HFFc6 (cell line): Measurements from ENCODE around the gene CCNT2. TPM values are rescaled to one million over a fixed set of nuclear protein-coding genes. Genes with fewer than 3 reads are reported as not detected.
"Not testable (repeated sequence)": the region's sequence is repeated elsewhere in the genome, so short reads cannot be mapped to it uniquely, and the experiment has no call there.

Experiments
- DNase-seq: peaks from one replicate; pipeline ENCODE4 v3.0.0-alpha.2; 2018
- H3K27ac Mint-ChIP-seq: 2 replicates; pipeline ENCODE4 v1.8.0; 2020; ENCODE audit warnings: mild to moderate bottlenecking, mixed read lengths
- H3K27me3 Mint-ChIP-seq: 2 replicates; pipeline ENCODE4 v1.8.0; 2021; ENCODE audit warnings: mild to moderate bottlenecking, moderate library complexity, mixed read lengths; ENCODE audit not compliant: insufficient read depth
- H3K36me3 Mint-ChIP-seq: 2 replicates; pipeline ENCODE4 v1.8.0; 2021; ENCODE audit warnings: low read depth, mixed read lengths
- H3K4me1 Mint-ChIP-seq: 2 replicates; pipeline ENCODE4 v1.8.0; 2020; ENCODE audit warnings: low read depth, mixed read lengths
- H3K4me3 Mint-ChIP-seq: 2 replicates; pipeline ENCODE4 v1.8.0; 2020; ENCODE audit warnings: mild to moderate bottlenecking, moderate library complexity, mixed read lengths
- H3K9me3 Mint-ChIP-seq: 2 replicates; pipeline ENCODE4 v1.8.0; 2020; ENCODE audit warnings: mild to moderate bottlenecking, mixed read lengths
- total RNA-seq, 6 experiments: library from RNA; stranded (reverse); fragmentation: NEBNext Ultra II Directional; extraction: Animal tissue kit (Norgen Biotek cat#: 25700); gene quantifications; 2 replicates in 1 of 6; 3 replicates in 5 of 6; pipeline ENCODE4 v1.2.3, GENCODE V29; 2021
- TF ChIP-seq, protein P1 (sequence below): fragments of 200-600 bp; sonication (generic); IDR thresholded peaks from 2 replicates; pipeline ENCODE4 v1.5.0; 2021; ENCODE audit warnings: antibody characterized with exemption, mild to moderate bottlenecking

CCNT2 gene
- total RNA-seq, 6 experiments from 2014 or later: 16.9 to 22.4 (median 19.6) TPM

DNA sequence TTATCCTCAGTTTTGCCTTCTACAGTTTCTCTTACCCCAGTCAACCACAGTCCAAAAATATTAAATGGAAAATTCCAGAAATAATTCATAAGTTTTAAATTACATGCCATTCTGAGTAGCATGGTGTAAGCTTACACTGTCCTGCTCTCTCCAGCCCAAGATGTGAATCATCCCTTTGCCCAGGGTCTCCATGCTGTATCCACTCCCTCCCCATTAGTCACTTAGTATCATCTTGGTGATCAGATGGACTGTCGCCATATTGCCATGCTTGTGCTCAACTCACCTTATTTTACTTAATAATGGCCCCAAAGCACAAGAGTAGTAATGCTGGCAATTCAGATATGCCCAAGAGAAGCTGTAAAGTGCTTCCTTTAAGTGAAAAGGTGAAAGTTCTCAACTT lies 18.5 kb upstream of the CCNT2 start:
- DNase-seq: peak; percentile 14
- no peaks in the 10 kb centered on the region for H3K36me3 Mint-ChIP-seq
- H3K4me3 Mint-ChIP-seq: no peak overlapping the region
- no peaks in the 10 kb centered on the region for H3K9me3 Mint-ChIP-seq
- TF ChIP-seq, protein P1, sequence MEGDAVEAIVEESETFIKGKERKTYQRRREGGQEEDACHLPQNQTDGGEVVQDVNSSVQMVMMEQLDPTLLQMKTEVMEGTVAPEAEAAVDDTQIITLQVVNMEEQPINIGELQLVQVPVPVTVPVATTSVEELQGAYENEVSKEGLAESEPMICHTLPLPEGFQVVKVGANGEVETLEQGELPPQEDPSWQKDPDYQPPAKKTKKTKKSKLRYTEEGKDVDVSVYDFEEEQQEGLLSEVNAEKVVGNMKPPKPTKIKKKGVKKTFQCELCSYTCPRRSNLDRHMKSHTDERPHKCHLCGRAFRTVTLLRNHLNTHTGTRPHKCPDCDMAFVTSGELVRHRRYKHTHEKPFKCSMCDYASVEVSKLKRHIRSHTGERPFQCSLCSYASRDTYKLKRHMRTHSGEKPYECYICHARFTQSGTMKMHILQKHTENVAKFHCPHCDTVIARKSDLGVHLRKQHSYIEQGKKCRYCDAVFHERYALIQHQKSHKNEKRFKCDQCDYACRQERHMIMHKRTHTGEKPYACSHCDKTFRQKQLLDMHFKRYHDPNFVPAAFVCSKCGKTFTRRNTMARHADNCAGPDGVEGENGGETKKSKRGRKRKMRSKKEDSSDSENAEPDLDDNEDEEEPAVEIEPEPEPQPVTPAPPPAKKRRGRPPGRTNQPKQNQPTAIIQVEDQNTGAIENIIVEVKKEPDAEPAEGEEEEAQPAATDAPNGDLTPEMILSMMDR: no peak
- H3K4me1 Mint-ChIP-seq: peaks cover 15% of the 10 kb centered on the region
- H3K27me3 Mint-ChIP-seq: no peaks in the 10 kb centered on the region; the same call in 1 of the 2 replicates
- no peak overlapping the region for H3K27ac Mint-ChIP-seq

DNA sequence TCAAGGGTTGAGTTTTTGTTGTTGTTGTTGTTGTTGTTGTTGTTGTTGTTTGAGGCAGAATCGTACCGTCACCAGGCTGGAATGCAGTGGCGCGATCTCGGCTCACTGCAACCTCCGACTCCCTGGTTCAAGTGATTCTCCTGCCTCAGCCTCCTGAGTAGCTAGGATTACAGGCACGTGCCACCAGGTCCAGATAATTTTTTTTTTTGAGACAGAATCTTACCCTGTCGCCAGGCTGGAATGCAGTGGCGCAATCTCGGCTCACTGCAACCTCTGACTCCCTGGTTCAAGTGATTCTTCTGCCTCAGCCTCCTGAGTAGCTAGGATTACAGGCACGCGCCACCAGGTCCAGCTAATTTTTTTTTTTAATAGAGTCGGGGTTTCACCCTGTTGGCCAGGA lies 14.9 kb upstream of the CCNT2 start:
- peaks cover 15% of the 10 kb centered on the region for H3K4me1 Mint-ChIP-seq
- H3K9me3 Mint-ChIP-seq, DNase-seq, H3K27me3 Mint-ChIP-seq, H3K27ac Mint-ChIP-seq, H3K36me3 Mint-ChIP-seq, H3K4me3 Mint-ChIP-seq: not testable (repeated sequence)

DNA sequence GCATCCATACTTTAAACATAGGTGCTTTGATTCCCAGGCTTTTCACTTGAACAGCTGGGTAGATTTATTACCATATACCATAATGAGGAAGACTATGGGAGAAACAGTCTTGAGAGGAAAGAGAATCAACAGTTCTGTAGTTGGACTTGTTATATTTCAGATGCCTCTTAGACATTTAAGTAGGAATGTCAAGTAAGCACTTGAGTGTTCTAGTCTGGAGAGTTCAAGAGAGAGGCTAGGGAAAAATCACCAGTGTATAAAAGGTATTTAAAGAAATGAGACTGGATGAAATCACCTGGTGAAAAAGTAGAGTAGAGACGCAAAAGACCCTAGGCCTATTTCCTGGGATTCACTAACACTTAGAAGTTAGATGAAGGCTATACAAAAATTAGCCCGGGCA lies 13.5 kb upstream of the CCNT2 start:
- Mint-ChIP-seq H3K36me3 (no peaks in the 10 kb centered on the region), H3K9me3 (no peaks in the 10 kb centered on the region; the same call in 1 of the 2 replicates), H3K4me1 (peaks cover 10% of the 10 kb centered on the region), H3K27me3 (no peaks in the 10 kb centered on the region; the same call in 1 of the 2 replicates), H3K4me3 (no peak overlapping the region), H3K27ac (no peak overlapping the region)
- no peak for DNase-seq
- TF ChIP-seq, protein P1: no peak

DNA sequence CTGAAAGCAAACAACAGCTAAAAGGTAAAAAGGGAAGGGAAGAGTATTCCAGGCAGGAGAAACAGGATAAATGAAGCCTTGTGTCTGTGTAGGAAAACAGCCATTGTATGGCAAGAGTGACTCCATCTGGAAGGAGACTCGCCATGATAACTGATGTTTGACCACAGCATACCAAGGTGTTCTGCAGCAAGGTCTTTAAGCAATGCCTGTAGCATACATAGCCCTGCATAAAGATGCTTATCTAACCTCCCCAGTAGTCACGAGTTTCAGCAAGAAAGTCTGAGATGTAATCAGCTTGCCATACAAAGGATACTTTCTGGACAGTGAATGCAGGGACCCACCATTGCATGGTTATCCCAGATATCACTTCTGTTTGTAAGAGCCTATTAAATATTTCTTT lies 11.9 kb upstream of the CCNT2 start:
- Mint-ChIP-seq H3K4me3 (no peak overlapping the region), H3K36me3 (no peaks in the 10 kb centered on the region), H3K27ac (no peak overlapping the region), H3K4me1 (peaks cover 7% of the 10 kb centered on the region), H3K27me3 (no peaks in the 10 kb centered on the region; the same call in 1 of the 2 replicates), H3K9me3 (no peaks in the 10 kb centered on the region; the same call in 1 of the 2 replicates)
- no peak for DNase-seq
- TF ChIP-seq, protein P1: no peak

DNA sequence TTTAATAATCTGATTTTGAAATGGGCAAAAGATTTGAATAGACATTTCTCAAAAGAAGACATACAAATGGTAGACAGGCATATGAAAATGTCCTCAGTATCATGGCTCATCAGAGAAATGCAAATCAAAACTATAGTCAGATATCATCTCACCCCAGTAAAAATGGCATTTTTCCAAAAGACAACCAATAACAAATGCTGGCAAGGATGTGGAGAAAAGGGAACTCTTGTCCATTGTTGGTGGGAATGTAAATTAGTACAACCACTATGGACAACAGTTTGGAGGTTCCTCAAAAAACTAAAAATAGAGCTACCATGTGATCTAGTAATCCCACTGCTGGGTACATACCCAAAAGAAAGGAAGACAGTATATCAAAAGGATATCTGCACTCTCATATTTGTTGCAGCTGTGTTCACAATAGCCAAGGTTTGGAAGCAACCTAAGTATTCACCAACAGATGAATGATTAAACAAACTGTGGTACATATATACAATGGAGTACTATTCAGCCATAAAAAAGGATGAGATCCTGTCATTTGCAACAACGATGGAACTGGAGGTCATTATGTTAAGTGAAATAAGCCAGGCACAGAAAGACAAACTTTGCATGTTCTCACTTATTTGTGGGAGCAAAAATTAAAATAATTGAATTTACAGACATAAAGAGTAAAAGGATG lies 11.0 kb upstream of the CCNT2 start:
- H3K27ac Mint-ChIP-seq, H3K9me3 Mint-ChIP-seq, H3K36me3 Mint-ChIP-seq, H3K4me3 Mint-ChIP-seq, H3K27me3 Mint-ChIP-seq, DNase-seq: not testable (repeated sequence)
- peaks cover 14% of the 10 kb centered on the region for H3K4me1 Mint-ChIP-seq

DNA sequence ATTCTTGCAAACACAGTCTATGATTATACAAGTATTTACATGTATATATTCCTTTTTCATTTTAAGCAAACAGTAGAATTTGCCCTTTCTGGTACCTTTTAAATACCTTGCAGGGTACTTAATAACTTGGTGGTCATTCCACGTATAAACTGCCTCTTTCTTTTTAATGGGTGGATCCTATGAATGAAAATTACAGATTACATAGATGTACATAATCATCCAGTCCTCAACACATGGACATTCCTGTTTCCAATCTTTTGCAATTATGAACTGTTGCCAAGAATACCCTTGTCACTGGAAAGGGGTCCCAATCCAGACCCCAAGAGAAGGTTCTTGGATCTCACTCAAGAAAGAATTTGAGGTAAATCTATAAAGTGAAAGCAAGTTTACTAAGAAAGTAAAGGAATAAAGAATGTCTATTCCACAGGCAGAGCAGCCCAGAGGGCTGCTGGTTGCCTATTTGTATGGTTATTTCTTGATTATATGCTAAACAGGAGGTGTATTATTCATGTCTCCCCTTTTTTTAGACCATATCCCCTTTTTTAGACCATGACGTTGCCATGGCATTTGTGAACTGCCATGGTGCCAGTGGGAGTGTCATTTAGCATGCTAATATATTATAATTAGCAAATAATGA lies 7.7 kb upstream of the CCNT2 start:
- Mint-ChIP-seq H3K9me3 (no peaks in the 10 kb centered on the region; the same call in 1 of the 2 replicates), H3K27me3 (no peaks in the 10 kb centered on the region; the same call in 1 of the 2 replicates), H3K36me3 (no peaks in the 10 kb centered on the region), H3K27ac (no peak overlapping the region), H3K4me1 (peaks cover 10% of the 10 kb centered on the region), H3K4me3 (no peak overlapping the region)
- TF ChIP-seq, protein P1: no peak
- no peak for DNase-seq
